NCI-H1694 (cell line): Measurements from ENCODE around the gene TMEM272.

Source experiments
- DNase-seq: peaks from one replicate; lab custom pipeline; 2025; lab: John Stamatoyannopoulos, UW

TMEM272 gene

GRCh38 chr13:51804295-51805172 is 40.4 kb downstream of the TMEM272 start:
- DNase-seq = no peak

GRCh38 chr13:51803422-51804294 is 41.3 kb downstream of the TMEM272 start, which contains the start of gene DHRS12:
TSS of gene DHRS12 (minus strand) at chr13:51804163. CDS start at chr13:51799659, 4,504 bp downstream.
- DNase-seq = peak; percentile 43

GRCh38 chr13:51802631-51803418 is 42.2 kb downstream of the TMEM272 start:
- DNase-seq = no peak

- DNase-seq = no peak
These were observed 43.3 kb downstream of the TMEM272 start for GRCh38 chr13:51801631-51802099.

- no peak for DNase-seq
These were observed 44.5 kb downstream of the TMEM272 start for GRCh38 chr13:51800486-51800885.

GRCh38 chr13:51799261-51799660 is 45.7 kb downstream of the TMEM272 start:
- no peak for DNase-seq

GRCh38 chr13:51797664-51798488 is 47.1 kb downstream of the TMEM272 start:
- DNase-seq = peak; percentile 72

GRCh38 chr13:51796546-51796945 is 48.4 kb downstream of the TMEM272 start:
- DNase-seq = no peak

GRCh38 chr13:51795419-51795818 is 49.6 kb downstream of the TMEM272 start:
- DNase-seq = no peak

- DNase-seq = no peak
These were observed 50.0 kb downstream of the TMEM272 start for GRCh38 chr13:51794964-51795363.

GRCh38 chr13:51793570-51794271 is 51.3 kb downstream of the TMEM272 start:
- DNase-seq = no peak

- peak; percentile 43 for DNase-seq
These were observed 58.3 kb downstream of the TMEM272 start for GRCh38 chr13:51786425-51787265.

- peak; percentile 95 for DNase-seq
These were observed 59.1 kb downstream of the TMEM272 start for GRCh38 chr13:51785712-51786424.

- DNase-seq = no peak
These were observed 60.9 kb downstream of the TMEM272 start for GRCh38 chr13:51784097-51784496.

GRCh38 chr13:51783428-51784094 is 61.4 kb downstream of the TMEM272 start:
- peak; percentile 27 for DNase-seq

GRCh38 chr13:51782026-51782710 is 62.8 kb downstream of the TMEM272 start:
- no peak for DNase-seq

GRCh38 chr13:51781246-51782022 is 63.5 kb downstream of the TMEM272 start:
- peak; percentile 2 for DNase-seq
